ENCODE data around the gene SKAP1.

Gene SKAP1

DNA sequence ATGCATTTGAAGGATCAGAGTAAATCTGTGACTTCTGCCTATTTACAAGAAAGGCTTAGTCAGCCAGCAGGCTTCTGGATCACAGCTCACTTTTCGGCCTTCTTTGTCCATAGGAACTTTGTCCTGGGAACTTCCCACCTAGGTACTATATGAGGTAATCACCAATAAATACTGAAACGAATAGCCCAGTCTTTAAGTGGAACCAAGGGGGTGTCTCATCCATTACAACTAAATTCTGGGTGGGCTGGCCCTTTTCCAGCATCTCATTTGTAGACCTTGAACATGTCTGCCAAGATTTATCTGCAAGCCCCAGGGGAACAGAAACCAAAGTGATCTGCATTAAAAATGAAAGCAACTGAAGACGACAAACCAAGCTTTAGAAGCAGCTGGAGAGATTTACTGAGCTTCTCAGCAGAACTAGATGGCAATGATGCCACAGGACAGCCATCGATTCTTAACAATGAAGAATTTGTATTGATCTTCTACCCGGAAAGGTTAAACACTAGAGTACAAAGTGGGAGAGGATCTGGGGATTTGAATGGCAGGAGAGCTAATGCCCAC, 267.0 kb downstream of the SKAP1 start:
- peak; percentile 75 for DNase-seq

DNA sequence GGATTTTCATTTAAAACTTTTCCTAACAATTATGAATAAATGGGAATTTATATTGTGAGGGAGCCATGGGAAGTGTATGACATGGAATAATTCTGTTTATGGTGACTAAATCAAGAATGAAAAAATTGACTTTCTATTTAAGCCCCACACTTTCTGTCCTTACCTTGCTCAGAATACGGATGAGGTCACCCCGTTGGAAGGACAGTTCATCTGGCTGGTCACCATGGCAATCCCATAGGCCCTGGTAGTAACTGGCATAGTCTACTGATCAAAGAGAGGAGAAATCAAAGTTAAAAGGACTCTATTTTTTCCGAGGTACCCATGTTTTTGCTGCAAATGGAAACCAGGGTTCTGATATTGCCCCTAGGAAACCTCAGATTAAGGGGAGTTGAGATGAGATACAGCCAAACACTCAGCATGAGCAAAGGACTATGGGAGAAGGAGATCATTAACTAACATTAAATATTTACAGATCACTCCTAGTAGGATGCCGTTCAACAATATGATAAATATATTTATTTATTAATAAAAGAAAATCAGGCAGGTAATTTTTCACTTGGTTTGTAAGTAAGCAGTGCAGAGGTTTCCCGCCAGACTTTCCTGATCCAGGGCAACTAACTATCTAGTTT, 267.6 kb downstream of the SKAP1 start:
- DNase-seq = no peak

DNA sequence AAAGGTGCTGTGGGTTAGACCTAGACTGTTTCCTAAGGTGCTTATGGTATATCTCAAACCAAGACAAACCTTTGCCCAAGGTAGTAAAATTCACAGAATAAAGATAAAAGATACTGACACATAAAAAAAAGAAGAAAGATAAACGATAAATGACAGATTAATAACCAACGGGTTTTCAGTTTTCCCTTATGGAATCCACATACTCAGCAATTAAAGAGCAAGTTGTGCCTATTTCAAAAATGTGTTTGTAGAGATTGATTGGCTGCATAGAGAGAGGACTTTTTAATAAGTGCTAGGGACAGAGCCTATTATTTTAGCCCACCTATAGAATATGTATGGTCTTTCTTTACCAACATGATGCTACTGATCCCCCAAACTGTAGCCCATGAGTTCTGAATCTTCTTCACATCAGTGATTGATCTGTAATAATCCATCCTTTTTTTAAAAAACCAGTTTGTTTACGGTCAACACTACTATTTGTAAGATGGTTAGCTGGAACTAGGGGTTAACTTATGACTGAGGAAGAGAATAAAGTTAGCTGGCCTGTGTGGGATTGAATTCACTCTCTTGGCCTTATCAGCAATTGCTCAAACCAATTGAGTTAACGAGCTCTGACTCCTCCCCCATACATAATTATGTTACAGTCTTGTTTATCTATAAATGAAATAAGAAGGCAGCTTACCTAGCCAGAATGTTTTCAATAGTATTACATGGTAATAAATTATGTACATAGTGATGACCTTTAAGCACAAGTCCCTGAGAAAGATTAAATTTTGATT, 268.7 kb downstream of the SKAP1 start:
- DNase-seq = no peak

DNA sequence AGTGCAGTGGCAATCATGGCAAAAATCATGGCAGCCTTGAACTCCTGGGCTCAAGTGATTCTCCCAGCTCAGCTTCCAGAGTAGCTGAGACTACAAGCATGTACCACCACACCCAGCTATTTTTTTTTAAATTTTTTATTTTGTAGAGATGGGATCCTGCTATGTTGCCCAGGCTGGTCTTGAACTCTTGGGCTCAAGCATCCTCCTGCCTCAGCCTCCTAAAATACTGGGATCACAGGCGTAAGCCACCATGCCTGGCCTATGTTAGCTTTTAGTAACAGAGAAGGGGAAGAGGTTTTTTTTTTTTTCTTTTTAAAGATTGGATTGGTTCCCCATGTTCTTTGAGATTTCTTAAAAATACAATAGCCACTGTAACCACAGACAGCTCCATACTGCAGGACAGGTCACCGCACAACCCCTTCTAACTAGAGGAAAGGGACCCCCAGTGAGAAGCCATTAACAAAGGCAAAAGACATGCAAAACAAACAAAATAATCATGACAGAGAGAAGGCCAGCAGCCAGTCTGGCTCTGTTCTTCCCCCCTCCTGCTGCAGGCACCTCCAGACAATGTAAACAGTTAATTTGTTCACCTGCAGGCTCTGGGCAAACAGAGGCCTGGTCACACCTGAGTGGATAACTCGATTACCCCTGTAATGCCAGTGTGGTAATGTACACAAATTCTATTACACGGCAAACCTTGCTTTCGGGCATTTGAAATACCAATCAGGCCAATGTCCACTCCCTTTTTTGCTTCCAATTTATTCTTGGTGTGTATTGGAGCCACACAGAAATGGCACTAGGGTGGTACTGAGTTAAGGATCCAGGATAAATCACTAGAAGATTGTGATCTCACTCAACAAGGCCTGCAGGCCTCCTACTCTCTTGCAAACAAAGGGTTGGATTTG, 269.6 kb downstream of the SKAP1 start:
- no peak for DNase-seq

DNA sequence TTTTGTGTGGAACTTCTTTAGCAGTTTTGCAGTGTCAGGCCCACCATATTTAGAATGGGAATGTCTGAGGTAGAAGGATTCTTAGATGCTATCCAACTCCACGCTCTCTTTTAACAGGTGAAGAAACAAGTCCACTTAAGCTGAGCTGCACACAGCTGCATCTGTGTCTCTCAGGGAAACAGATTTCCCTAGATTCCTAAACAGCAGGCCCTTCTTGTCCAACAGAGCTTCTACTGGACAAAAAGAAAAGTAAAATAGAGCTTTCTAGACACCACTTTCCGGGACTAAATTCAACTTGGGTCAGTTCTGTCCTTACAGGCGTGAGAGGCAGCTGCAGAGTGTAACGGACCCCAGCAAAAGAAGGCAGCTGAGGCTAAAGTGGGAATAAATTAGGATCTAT, 270.8 kb downstream of the SKAP1 start:
- DNase-seq = no peak

DNA sequence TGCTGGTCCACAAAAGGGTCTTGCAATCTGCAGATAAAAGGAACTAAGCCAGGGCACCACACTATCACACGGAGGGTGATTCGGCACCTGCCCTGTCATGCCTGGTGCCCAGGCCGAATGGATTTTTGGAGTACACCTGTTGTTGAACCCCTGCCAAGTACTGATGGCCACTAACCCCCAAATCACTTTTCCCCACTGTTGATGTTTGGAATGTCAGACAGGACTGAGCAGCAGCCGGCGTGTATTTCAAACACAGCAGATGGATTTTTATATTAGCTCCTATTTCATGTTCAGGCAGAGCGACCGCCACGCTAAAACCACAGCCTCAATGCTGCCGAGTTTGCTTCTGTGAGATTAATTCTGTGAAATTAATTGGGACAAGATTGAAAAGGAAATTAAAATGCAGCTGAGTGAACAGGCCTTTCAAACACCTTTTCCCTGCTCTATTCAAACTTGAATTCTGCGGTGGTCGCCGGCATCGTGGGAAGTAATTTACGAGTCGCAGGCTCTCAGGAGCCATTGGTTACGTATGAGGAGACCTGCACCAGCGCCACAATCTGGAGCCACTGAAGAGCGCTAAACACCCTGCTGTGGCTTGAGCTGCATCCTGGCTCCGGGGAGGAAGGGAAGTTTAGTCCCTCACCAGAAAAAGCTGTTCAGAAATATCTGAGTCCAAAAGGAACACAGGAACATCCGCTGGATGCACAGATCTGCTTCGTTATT, 274.0 kb downstream of the SKAP1 start:
- DNase-seq = no peak

DNA sequence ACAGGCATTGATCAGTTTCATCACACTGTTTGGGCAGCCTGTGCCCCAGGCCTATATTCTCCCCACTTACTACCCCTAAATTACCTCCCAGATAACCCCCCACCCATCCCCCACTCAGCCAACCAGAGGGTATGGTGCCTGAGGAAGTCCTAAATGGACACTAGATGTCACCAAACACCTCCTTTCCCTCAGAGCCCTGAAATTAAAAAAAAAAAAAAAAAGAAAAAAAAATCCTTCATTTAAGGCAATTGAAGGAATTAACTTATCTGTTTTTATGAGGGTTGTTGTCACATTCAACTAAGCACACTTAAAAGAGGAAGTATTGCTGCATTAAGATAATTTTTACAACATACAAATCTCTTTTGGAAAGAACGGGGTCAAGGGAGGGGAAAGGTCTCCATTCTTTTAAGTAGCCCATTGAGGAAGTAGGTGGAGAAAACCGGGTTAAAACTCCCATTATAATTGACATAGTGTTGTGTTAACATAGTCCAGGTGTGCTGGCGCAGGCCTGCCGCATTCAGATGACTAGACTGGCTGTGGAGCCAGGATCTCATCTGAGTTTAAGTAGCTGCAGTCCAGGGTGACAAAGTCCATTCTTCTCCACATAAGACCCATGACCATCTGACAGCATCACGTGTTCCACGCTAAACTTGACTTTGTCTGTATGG, 276.2 kb downstream of the SKAP1 start:
- DNase-seq = peak; percentile 41

DNA sequence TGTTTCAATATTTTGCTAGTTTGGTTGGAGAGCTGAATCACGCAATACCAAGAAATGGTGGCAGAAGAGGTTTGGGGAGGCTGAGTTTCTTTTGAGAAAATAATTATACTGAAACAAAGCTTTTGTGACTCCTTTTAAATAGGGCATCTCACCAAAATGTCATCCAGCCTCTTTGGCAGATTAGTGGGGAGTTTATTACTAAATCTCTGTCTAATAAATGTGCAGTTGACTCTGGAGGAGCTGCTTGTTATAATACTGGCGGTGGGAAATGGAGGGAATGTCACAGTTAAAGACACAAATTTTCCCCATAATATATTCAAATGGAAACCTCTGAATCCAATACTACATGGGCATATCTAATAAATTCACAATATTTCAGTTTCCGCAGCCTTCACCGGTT, 277.7 kb downstream of the SKAP1 start:
- DNase-seq = no peak

DNA sequence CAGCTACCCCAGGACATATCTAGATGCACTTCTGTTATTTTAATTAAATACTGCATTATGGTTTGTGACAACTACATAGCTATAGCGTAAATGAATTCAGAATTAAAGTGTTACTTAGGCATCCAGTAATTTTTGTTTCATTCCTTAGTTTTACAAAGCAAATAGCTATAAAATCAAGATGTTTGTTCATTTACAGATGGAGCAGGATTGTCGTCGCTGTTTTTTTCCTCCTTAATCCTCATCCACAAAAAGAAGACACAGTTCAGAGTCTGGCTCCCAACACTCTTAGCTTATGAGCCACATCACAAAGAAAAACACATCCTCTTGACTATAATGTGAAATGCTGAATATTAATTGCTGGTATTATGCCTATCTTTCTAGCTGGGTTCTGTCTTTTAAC, 278.8 kb downstream of the SKAP1 start:
- DNase-seq = no peak

DNA sequence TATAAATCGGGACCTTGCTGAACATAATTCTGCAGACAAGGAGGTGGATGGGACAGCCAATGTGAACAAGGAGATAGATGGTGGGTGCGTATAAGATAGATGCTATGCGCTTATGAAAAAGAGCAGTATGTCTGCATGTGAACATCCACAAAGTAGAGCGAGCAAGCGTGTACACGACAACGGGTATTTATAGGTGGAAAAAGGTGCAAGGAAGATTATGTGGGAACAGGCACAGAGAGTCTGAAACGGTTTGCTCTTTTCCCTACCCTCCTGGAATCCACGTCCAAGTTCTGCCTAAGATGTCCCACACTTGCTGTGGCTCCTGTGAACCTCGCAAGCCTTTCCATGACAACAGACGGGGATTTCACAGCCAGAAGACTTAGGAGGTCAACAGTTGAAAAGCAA, 279.4 kb downstream of the SKAP1 start:
- no peak for DNase-seq

DNA sequence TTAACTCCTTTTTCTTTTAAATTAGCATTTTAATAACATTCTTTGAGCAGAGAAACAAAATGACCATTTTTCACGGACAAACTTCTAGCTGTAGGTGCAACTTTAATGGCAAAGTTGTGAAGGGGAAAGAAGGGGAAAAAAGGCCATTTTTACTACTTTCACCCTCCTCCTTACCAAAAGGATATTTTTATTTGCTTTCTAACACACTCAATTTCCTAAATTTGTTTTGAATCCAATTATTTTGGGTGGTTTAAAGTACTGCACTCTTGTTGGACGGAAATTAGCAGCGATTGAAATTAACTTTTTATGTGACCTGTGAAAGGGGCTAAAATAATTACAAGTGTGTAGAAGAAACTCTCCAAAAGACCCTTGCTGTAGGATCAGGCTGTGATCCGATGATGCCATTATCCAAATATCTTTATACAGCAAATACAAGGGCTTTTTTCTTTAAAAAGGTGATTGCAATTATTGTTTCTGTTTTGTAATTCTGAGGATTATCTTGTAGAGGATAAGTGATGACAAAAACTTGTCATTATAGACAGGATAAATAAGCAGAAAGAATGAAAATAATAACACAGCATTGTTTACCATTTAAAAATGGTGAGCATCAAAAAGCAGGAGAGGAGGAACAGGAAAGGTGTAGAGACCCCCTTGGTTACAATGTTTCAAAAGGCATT, 280.1 kb downstream of the SKAP1 start:
- DNase-seq = no peak

DNA sequence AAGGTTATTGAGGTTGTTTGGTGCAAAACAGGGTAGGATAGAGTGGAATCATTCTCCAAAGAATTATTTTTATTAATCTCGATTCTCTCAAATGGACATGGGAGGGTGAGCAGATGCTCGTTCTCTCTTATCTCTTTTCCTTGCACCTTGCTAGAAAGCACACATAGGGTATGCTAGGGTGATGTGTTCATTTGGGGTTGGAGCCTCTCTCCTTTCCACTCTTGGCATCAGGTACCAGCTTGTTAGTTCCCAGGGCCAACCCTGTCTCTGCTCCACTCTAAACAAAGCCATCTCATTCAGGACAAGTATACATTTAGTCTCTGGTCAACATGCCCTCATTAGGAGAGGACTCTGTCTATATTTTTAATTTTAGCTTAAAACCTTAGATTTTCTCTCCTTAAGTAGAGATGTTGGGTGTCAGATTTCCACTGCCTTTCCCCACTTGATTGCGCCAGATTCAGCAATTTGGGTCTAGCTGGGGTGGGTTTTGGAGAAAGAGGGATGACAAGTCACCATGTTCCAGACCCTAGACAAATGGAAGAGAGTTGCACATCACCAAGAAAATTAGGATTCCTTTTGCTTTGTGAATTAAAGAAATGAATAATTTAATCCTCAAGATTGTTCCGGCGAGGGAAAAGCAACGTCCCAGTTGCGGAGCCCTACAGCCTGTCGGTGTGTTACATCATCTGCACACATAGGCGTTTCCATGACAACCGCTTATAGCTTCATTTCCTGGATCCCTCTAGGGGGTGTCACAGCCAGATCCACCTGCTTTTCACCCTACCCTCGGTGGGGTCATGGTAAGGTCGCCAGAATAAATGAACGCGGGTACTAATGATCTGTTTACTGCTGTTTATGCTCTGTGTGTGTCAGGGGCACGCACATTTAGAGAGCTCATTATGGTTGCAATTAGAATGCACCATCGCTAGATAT, 280.9 kb downstream of the SKAP1 start:
- DNase-seq = no peak

DNA sequence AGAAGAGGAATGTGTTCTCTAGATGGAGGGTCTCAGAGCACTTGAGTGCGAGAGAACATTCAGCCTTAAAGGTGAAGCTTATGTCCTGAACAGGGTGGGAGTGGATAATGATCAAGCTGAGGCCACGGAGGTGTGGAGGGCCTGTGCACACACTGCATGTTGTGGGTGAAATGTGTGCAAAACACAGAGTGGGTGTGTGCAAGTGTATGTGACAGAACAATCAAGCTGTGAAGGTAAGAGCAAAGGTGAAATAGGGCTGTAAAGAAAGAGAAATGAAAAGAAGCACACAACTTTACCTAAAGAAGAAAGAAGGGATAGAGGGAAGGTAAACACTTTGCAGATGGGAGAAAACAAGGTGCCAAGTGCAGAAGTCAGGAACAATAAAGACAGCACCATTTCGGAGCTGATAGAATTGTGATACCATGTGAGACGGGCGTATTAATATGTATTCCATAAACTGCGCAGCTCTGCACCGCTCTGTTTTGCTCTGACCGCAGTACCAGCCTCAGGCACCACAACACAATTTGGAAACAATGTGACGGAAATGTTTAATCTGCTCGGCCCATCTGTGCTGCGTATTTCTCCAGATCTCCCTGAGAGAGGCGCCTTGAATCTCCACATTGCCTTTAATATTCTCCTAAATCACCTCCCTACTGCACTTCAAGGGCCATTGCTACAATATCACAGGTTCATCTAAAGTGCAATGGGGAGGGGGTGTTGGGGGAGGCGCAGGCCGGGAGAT, 281.8 kb downstream of the SKAP1 start:
- no peak for DNase-seq

DNA sequence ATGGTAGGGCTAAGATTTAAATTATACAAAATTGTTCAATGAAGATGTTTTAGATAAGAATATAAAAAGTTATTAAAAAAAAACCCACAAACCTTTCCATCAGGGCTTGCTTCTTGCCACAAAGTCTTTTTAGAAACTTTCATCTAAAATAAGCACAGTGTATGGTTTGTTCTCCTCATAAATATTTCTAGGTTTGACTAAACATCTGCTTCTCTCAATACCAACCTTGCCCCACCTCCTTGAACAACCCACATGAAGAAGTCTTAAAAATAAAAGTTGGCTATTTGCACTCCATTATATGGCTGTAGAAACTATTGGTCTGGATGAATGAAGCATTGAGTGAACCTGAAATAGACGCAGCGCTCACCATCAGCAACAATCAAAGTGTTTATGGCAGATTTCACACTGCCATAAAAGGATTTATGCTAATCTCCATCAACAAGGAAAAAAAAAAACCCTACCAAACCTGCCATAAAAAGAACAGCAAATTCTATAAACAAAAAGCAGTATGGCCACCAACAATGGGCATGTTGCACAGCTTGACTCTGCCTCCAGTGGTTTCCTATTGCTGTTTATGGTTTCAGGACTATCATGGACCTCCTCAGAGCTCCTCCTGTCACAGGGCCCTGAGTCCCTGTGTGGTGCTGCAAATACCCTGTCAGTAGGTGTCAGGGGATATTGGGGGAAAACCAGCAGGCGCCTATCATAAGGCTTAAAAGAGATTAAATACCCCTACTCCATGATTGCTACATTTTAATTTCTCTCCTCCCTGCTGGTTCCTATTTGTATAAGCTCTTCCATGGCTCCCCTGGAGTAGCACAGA, 284.8 kb downstream of the SKAP1 start:
- no peak for DNase-seq

DNA sequence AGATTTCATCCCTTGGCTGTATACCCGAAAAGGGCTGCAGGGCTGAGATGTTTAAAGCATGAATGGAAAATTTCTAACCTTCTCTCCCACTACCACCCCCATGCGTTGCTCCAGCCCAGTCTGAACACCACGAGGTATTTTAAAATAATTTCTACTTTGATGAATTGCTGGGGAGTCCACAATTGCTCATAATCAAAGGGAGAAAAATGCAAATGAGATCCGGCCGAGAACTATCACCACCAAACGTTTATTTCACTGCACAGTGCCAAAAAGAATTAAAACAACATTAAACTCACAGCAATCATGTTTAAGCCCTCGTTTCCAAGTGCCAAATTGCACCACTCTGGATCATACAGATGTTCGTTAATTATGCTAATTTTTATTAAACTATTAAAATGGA, 285.8 kb downstream of the SKAP1 start:
- no peak for DNase-seq

DNA sequence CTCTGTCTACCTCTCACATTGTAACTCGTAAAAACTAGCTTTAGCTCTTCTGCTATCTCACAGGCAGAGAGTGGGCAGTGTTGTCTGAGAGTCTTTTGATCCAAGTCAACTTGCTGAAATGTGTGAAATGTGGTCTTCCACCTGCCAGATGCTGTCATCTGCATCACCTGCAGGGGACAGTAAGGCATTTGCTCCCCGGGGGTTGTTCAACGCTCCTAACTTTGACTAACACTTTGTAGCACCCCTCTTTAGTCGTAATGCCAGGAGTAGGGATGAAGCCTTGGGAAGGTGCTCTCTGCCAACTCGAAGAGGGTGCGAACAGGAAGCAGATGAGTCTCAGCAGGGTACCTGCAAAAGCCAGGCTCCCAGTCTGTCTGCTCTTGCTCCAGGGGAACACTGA, 286.4 kb downstream of the SKAP1 start:
- no peak for DNase-seq

DNA sequence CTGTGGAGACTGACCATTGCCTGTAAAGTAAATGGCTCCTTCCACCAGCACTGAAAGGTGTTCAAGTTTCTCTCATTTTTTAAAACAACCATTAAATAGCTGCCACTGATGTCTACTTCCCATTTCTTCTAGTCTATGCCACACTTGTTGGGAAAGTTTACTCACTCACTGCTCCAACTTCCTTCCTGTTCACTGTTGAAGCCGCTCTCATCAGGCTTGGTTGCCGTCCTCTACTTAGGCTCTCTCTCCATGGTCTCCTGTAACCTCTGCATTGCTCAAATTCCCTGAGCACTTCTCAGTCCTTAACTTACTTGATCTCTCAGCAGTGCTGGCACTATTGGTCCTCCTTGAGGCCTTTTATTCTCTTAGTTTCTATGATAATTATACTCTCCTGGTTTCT, 290.1 kb downstream of the SKAP1 start:
- DNase-seq = no peak

DNA sequence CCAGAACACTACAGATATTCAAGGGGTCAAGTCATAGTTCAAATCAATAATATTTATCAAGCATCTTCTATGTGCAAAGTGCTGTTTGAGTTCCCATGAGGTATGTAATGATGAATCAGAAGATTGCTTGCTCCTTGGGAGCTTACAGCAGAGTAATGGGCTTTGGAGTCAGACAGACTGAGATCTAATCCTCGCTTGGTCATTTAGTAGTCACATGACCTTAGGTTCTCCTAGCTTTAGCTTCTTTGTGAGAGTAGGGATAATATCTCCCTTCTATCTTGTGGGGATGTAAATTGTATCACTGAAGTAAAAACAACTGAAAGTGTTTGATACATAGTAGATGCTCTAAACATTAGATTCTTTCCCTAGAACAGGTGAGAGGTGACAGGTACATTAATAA, 292.4 kb downstream of the SKAP1 start:
- no peak for DNase-seq
